HL-60/S4 treated with retinoic acid at 250 ng/mL for 4 days and 3 days (cell line): ENCODE measurements around the gene ZNF530.

Source experiments
- in situ Hi-C: fragments of 300-500 bp; cut with MboI; formaldehyde crosslinking; loops from 2 replicates; pipeline ENCODE4 v1.7.0; 2022; ENCODE audit warnings: low sequenced_read_pairs

ZNF530 gene

GRCh38 chr19:57613941-57614743 lies 14.5 kb downstream of the ZNF530 start, which contains the start of gene ZNF134:
Gene ZNF134, plus strand, starts transcription at chr19:57614242. Its CDS starts 5,227 bp downstream, at chr19:57619469.
- in situ Hi-C loops = no loop called here

- in situ Hi-C loops = no loop called here
These were observed 15.7 kb downstream of the ZNF530 start for GRCh38 chr19:57615346-57615745.

DNA sequence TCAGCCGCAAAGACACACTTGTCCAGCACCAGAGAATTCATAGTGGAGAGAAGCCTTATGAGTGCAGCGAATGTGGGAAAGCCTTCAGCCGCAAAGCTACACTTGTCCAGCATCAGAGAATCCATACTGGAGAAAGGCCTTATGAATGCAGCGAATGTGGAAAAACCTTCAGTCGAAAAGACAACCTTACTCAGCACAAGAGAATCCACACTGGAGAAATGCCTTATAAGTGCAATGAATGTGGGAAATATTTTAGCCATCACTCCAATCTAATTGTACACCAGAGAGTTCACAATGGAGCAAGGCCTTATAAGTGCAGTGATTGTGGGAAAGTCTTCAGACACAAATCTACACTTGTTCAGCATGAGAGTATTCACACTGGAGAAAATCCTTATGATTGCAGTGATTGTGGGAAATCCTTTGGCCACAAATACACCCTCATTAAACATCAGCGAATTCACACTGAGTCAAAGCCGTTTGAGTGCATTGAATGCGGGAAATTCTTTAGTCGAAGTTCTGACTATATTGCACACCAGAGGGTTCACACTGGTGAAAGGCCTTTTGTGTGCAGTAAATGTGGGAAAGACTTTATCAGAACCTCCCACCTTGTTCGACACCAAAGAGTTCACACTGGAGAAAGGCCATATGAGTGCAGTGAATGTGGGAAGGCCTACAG lies 21.1 kb downstream of the ZNF530 start:
- in situ Hi-C loops = no loop called here

GRCh38 chr19:57623091-57623490 lies 23.4 kb downstream of the ZNF530 start:
- in situ Hi-C loops = no loop called here

GRCh38 chr19:57632987-57633831 lies 33.5 kb downstream of the ZNF530 start, which contains the start of gene ZNF211:
Gene ZNF211, plus strand, starts transcription at chr19:57633168. Its CDS starts 179 bp downstream, at chr19:57633347.
- in situ Hi-C loops = no loop called here

DNA sequence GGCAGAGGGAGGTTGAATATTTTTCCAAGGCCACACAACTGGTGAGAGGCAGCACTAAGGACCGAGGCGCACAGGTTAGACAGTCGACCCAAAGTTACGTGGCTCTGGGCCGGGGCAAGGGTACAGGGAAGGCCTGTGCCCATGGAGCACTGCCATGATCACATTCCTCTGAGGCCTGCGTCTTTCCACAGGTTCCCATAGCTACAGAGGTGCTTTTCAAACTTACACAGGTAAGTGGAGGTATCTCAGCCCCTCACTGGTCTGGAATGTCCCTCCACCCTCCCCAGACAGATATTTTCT lies 34.1 kb downstream of the ZNF530 start:
- in situ Hi-C loops = no loop called here

GRCh38 chr19:57637379-57637778 lies 37.7 kb downstream of the ZNF530 start:
- in situ Hi-C loops = no loop called here

DNA sequence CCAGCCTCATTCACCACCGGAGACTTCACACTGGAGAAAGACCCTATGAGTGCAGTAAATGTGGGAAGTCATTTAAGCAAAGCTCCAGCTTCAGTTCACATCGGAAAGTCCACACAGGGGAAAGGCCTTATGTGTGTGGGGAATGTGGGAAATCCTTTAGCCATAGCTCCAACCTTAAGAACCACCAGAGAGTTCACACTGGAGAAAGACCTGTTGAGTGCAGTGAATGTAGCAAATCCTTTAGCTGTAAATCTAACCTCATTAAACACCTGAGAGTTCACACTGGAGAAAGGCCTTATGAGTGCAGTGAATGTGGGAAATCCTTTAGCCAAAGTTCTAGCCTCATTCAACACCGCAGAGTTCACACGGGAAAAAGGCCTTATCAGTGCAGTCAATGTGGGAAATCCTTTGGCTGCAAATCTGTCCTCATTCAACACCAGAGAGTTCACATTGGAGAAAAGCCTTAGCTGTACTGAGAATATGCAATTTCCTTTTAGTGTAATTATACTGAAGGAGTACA lies 42.1 kb downstream of the ZNF530 start:
- in situ Hi-C loops = no loop called here

DNA sequence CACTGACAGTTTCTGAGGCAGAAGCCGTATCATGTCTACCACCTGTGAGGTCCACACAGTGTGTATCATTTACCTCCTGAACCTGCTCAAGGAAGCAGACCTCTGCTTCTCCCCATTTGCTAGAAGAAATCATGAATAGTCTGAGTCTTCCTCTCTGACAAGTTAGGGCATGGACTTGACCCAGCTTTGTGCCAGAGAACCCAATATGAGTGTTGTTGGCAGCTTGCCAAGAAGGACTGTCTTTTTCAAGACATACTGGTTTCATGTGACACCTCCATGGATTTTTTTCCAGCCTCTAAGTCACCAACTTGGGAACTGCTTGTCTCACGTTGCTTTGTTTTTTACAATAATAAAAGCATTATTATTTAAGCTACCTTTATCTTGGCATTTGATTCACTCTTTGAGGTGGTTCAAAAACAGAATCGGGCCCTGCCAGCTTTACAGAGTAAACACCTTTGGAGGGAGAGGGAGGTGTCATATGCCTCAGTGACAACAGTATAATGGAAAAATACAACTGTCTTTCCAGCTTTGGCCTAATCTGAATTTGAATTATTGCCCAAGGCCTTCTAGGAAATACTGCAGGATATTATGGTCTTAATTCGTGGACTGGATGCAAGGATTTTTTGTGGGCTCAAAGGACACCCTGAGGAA lies 42.8 kb downstream of the ZNF530 start:
- in situ Hi-C loops = no loop called here

DNA sequence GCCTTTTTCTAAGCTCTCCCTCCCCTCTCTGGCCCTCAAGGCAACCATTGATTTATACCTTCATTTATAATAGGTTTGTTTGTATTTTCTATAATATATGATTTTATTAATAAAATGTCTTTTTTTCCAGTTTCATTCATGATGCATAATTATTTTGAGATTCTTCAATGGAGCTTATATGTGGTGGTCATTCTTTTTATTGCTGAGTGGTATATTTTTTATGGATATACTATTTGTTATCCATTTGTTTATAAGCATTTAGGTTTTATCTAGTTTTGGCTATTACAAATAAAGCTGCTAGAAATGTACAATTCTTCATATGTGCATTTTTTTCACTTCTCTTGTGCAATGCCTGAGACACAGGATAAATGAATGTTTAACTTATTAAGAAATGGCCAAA lies 44.0 kb downstream of the ZNF530 start:
- in situ Hi-C loops = no loop called here

DNA sequence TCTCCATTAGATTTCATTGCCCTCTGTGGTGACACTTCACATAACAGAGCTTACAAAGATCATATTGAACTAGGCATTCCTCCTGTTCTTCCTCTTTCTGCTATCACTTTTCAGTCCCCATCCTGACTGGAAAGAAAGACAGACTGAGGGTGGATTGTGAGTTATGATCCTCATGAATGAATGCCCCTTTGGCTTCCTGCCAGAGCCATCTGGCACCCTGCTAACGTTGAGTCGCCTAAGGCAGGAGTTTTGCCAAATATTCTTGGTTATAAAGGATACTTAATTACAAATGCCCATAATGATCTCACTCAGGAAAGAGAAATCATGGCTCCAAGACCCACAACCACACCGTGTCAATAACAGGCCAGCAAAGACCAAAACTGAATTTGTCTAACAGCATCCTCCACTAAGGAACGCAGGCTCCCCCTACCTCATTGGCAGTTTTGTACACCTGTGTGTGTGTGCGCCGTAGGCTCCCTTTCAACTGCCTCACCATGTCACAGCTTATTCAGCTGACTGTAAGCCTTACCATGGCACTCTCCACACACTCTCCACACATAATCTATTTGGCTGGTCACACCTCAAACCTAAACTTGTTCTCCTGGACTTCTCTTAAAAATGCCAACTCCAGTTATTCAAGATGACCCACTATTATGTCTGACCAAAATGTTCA lies 48.8 kb downstream of the ZNF530 start:
- in situ Hi-C loops = no loop called here

GRCh38 chr19:57651654-57651996 lies 51.9 kb downstream of the ZNF530 start:
- in situ Hi-C loops = no loop called here

DNA sequence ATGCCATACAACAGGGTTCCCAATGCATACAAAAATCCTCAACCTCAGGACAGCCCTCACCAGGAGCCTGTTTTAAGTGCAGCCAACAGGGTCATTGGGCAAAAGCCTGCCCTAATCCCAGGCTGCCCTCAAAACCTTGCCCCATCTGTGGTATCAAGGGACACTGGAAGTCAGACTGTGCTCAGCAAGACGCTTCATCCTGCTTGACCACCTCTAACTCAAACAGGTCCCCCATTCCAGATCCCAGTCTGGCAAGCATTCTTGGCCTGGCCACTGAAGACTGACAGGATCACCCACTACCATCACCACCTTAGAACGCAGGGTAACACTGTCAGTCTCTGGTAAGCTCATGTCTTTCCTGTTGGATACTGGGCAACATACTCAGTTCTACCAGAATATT lies 54.0 kb downstream of the ZNF530 start:
- in situ Hi-C loops = no loop called here

DNA sequence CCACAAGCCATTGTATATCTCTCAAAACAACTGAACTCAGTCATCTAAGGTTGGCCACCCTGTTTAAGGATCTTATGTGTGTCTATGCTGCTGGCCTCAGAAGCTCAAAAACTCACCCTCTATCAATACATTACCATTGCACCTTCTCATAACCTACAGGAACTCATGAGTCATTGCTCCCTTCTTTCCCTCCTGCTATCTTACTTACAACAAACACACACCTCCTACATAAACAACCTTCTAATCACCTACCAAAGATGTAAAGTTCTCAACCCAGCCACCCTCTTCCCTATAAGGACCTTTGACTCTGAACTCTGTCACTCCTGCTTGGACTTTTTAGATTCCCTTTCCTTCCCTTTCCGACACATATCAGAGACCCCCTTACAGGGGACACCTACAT lies 55.8 kb downstream of the ZNF530 start:
- in situ Hi-C loops = no loop called here

- in situ Hi-C loops = no loop called here
These were observed 56.7 kb downstream of the ZNF530 start for GRCh38 chr19:57656346-57656745.
